Nephron progenitor cell (in vitro differentiated cells): ENCODE data around the gene UGT1A6.
A peak's percentile ranks its signal among the peaks of the same experiment; 100 is the strongest.
"Not testable (repeated sequence)": the region's sequence is repeated elsewhere in the genome, so short reads cannot be mapped to it uniquely, and the experiment has no call there.

ENCODE experiments used
- DNase-seq: peaks from one replicate; pipeline ENCODE4 v3.0.0; 2021
- H3K27ac Mint-ChIP-seq: 2 replicates; pipeline ENCODE4 v1.8.0; 2021; ENCODE audit warnings: mild to moderate bottlenecking, moderate library complexity, mixed read lengths
- H3K27me3 Mint-ChIP-seq: 2 replicates; pipeline ENCODE4 v1.8.0; 2021; ENCODE audit warnings: mild to moderate bottlenecking, low read depth, mixed read lengths; ENCODE audit not compliant: poor library complexity
- H3K36me3 Mint-ChIP-seq: 2 replicates; pipeline ENCODE4 v1.8.0; 2021; ENCODE audit warnings: low read depth, mixed read lengths
- H3K4me1 Mint-ChIP-seq: 2 replicates; pipeline ENCODE4 v1.8.0; 2021; ENCODE audit warnings: mixed read lengths
- H3K4me3 Mint-ChIP-seq: 2 replicates; pipeline ENCODE4 v1.8.0; 2021; ENCODE audit warnings: mild to moderate bottlenecking, moderate library complexity, mixed read lengths
- H3K9me3 Mint-ChIP-seq: 2 replicates; pipeline ENCODE4 v1.8.0; 2021; ENCODE audit warnings: mild to moderate bottlenecking, moderate library complexity, mixed read lengths
- TF ChIP-seq, protein P1 (sequence below): fragments of 200-600 bp; sonication (generic); IDR thresholded peaks from 2 replicates; pipeline ENCODE4 v1.5.0; 2021; ENCODE audit warnings: antibody characterized with exemption

UGT1A6 gene

DNA sequence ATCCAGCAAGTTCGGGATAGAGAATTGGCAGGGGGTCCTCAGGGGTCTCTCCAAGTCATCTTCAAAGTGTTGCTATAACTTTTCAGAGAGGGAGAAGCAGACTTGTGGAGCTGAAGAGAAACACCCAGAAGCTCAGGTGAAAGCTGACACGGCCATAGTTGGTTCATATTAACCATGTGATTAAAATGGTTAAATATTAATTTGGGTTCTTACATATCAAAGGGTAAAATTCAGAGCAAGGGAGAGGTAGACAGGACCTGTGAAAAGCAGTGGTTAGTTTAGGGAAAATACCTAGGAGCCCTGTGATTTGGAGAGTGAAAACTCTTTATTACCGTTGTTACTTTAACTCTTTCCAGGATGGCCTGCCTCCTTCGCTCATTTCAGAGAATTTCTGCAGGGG is at the start of gene UGT1A6:
Gene UGT1A6 (plus strand): TSS at position 243 of the 400 bp plus-strand sequence. CDS start 115 bp downstream, at position 358.
- TF ChIP-seq, protein P1, sequence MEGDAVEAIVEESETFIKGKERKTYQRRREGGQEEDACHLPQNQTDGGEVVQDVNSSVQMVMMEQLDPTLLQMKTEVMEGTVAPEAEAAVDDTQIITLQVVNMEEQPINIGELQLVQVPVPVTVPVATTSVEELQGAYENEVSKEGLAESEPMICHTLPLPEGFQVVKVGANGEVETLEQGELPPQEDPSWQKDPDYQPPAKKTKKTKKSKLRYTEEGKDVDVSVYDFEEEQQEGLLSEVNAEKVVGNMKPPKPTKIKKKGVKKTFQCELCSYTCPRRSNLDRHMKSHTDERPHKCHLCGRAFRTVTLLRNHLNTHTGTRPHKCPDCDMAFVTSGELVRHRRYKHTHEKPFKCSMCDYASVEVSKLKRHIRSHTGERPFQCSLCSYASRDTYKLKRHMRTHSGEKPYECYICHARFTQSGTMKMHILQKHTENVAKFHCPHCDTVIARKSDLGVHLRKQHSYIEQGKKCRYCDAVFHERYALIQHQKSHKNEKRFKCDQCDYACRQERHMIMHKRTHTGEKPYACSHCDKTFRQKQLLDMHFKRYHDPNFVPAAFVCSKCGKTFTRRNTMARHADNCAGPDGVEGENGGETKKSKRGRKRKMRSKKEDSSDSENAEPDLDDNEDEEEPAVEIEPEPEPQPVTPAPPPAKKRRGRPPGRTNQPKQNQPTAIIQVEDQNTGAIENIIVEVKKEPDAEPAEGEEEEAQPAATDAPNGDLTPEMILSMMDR: no peak
- peaks cover 11% of the 10 kb centered on the region for H3K27me3 Mint-ChIP-seq
- H3K36me3 Mint-ChIP-seq: no peaks in the 10 kb centered on the region
- no peaks in the 10 kb centered on the region for H3K9me3 Mint-ChIP-seq
- H3K27ac Mint-ChIP-seq: peak within 1 kb of the TSS; percentile 53
- DNase-seq: no peak
- no peak within 1 kb of the TSS for H3K4me3 Mint-ChIP-seq
- peaks cover 5% of the 10 kb centered on the region for H3K4me1 Mint-ChIP-seq

DNA sequence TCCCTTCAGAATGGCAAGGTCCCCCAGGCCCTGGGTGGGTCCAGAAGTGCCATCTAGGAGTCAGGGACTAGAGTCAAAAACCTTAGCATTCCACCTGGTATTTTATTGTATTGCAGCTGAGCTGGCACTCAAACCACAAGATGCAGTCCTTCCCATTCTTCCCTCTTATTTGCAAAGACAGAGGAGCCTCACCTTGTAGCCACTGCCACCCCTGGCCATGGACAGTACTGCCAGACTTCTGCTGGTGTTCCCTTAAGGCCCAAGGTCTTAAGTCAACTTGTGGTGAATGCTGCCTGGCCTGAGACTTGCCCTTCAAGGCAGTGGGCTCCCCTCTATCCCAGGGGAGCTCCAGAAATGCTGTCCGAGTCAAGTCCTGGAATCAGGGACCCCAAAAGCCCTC is 49.6 kb upstream of the UGT1A6 start:
- Mint-ChIP-seq H3K27me3 (peaks cover 7% of the 10 kb centered on the region), H3K4me3 (no peak overlapping the region), H3K4me1 (peaks cover 21% of the 10 kb centered on the region), H3K27ac (no peak overlapping the region), H3K9me3 (peaks cover 62% of the 10 kb centered on the region), H3K36me3 (peaks cover 6% of the 10 kb centered on the region)
- TF ChIP-seq, protein P1: no peak
- DNase-seq: no peak

DNA sequence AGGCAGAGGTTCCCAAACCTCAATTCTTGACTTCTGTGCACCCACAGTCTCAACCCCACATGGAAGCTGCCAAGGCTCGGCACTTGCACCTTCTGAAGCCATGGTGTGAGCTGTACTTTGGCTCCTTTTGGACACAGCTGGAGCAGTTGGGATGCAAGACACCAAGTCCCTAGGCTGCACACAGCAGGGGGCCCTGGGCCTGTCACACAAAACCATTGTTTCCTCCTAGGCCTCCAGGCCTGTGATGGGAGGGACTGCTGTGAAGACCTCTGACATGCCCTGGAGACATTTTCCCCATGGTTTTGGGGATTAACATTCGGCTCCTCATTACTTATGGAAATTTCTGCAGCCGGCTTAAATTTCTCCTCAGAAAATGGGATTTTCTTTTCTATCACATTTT is 46.7 kb upstream of the UGT1A6 start:
- H3K36me3 Mint-ChIP-seq, H3K4me1 Mint-ChIP-seq, H3K27ac Mint-ChIP-seq, DNase-seq, H3K27me3 Mint-ChIP-seq, H3K4me3 Mint-ChIP-seq: not testable (repeated sequence)
- peaks cover 66% of the 10 kb centered on the region for H3K9me3 Mint-ChIP-seq

DNA sequence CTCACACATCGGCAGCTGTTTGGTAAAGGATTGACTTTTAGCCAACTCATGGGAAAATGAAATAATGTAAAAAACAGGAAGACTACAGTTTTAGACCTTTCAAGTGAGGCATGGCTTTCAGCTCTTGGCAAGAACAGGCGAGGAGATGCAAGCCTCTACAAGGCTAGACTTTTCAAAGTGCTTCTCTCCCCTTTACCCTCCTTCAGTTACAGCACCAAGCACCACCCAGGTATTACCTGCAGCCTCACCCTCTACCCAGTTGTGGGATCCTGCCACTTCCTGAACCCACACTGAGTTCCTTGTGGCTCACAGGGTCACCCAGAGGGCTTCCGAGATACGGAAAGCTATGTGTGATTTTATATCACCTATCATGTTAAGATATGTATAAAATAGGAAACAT is 41.7 kb upstream of the UGT1A6 start:
- DNase-seq: no peak
- H3K9me3 Mint-ChIP-seq: peaks cover 26% of the 10 kb centered on the region
- no peak overlapping the region for H3K27ac Mint-ChIP-seq
- peaks cover 6% of the 10 kb centered on the region for H3K36me3 Mint-ChIP-seq
- peaks cover 4% of the 10 kb centered on the region for H3K27me3 Mint-ChIP-seq
- TF ChIP-seq, protein P1: no peak
- no peaks in the 10 kb centered on the region for H3K4me1 Mint-ChIP-seq
- H3K4me3 Mint-ChIP-seq: no peak overlapping the region

DNA sequence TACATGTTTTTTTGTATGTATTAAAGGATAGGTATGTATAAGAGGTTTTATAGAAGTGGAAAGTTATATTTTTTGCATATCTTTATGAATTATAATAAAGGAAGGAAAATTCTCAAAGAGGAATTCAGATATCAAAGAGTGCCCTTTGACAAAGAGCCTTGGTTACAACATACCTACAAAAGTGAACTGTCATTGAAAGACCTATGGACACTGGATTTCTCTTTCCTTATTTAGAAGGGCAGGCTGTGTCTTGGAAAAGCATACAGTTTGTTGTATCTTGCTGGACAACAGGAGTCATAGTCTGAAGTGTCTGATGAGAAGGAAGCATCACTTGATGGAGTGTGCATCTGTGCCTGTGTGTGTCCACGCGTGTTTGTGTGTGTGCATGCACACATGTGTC is 41.3 kb upstream of the UGT1A6 start:
- Mint-ChIP-seq H3K27me3 (peaks cover 5% of the 10 kb centered on the region), H3K36me3 (peaks cover 5% of the 10 kb centered on the region), H3K9me3 (peaks cover 21% of the 10 kb centered on the region), H3K4me3 (no peak overlapping the region), H3K27ac (no peak overlapping the region), H3K4me1 (no peaks in the 10 kb centered on the region)
- no peak for DNase-seq
- TF ChIP-seq, protein P1: no peak

DNA sequence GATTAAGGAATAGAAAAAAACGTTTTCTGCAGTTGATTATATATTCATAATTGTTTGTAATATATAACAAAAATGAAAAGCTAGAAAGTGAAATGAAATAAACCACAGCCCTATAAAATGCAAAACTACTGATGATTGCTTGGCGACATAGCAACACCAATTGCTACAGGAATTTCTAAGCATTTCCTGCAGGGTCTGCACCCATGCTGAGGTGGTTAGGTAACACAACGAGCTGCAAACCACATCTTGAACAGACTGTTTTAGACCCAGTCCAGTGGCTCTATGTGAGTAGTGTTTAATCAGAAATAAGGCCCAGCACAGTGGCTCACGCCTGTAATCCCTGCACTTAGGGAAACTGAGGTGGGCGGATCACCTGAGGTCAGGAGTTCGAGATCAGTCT is 38.2 kb upstream of the UGT1A6 start:
- TF ChIP-seq, protein P1: no peak
- Mint-ChIP-seq H3K4me3 (no peak overlapping the region), H3K9me3 (no peaks in the 10 kb centered on the region), H3K36me3 (no peaks in the 10 kb centered on the region), H3K4me1 (no peaks in the 10 kb centered on the region), H3K27me3 (peaks cover 13% of the 10 kb centered on the region), H3K27ac (no peak overlapping the region)
- DNase-seq: no peak
